ENCODE results near the gene TMA7. TPM values are rescaled to one million over a fixed set of nuclear protein-coding genes. Genes with fewer than 3 reads are reported as not detected.

TMA7 gene
- total and polyA plus RNA-seq, 2 donors (not counting 3 experiments of a cell fraction or from before 2014, with no cell fraction given), result 137 to 306 TPM

GRCh38 chr3:48420561-48420960 is 19.5 kb upstream of the TMA7 start:
- Histone ChIP-seq H3K4me3 (replicated peaks in 1 of 3; ENCODE audit: insufficient read depth in 1 of 3, low read depth in 1 of 3, low read length in 3 of 3) (no peak overlapping the region), H3K9me1 (replicated peaks; ENCODE audit: control insufficient read depth, extremely low read depth, insufficient read depth, low read length) (no peaks in the 10 kb centered on the region), H3K9me3 (replicated peaks; ENCODE audit: control insufficient read depth, insufficient read depth, low read length) (no peaks in the 10 kb centered on the region), H3K4me1 (ENCODE audit: control insufficient read depth, extremely low read depth, insufficient read depth, low read length) (no peaks in the 10 kb centered on the region), H3K9ac (replicated peaks; ENCODE audit: extremely low read depth, insufficient read depth, low read length) (no peak overlapping the region), H3K4me2 (ENCODE audit: insufficient read depth, low read length) (no peak overlapping the region), H3K79me2 (ENCODE audit: control insufficient read depth, insufficient read depth, low read length) (no peaks in the 10 kb centered on the region), H3K27ac (ENCODE audit: insufficient read depth, low read depth, low read length) (no peak overlapping the region), H2AFZ (ENCODE audit: low read depth, low read length) (no peak overlapping the region), H4K20me1 (replicated peaks; ENCODE audit: control insufficient read depth, extremely low read depth, insufficient read depth, low read length) (no peaks in the 10 kb centered on the region), H3K27me3 (ENCODE audit: control insufficient read depth in 2 of 2, insufficient read depth in 2 of 2, low read length in 2 of 2) (no peaks in the 10 kb centered on the region), H3K36me3 (ENCODE audit: control insufficient read depth in 2 of 2, extremely low read depth in 1 of 2, insufficient read depth in 2 of 2, low read length in 2 of 2) (peaks cover 0 to 10% of the 10 kb centered on the region in 2 experiments)
- ChIA-PET POLR2A (interaction anchor here (1.4 kb wide), 1 partner anchor 8 kb away, joined by 3 read pairs; no protein-coding TSS in a partner anchor), CTCF (interaction anchor here (0.5 to 3.8 kb wide), 2 partner anchors 15 to 147 kb away, joined by 3 to 41 read pairs; no protein-coding TSS in a partner anchor)
- DNase-seq (ENCODE audit: low read depth, low spot score) (no peak), FAIRE-seq (no peak)
- no peak for TF ChIP-seq MYC (IDR thresholded peaks at IDR 0.05; ENCODE audit: low read depth, low read length)
- TF ChIP-seq EZH2 (IDR thresholded peaks at IDR 0.05; ENCODE audit: borderline replicate concordance, low read depth, low read length, severe bottlenecking), result no peak
- no peak for TF ChIP-seq POLR2A (IDR thresholded peaks at IDR 0.05; ENCODE audit: low read depth, low read length)
- no peak for TF ChIP-seq GATA2 (IDR thresholded peaks at IDR 0.05; ENCODE audit: insufficient read depth, insufficient read length, low read depth, low read length)
- TF ChIP-seq JUN (IDR thresholded peaks at IDR 0.05; ENCODE audit: borderline replicate concordance, insufficient read depth, insufficient read length, low read depth), result no peak
- no peak for TF ChIP-seq FOS (IDR thresholded peaks at IDR 0.05; ENCODE audit: borderline replicate concordance, insufficient read depth, low read length)
- no peak for TF ChIP-seq MAX (IDR thresholded peaks at IDR 0.05; ENCODE audit: insufficient read depth, insufficient read length)
- no peak for TF ChIP-seq CTCF (IDR thresholded peaks at IDR 0.05; ENCODE audit: extremely low read depth in 1 of 2, insufficient read depth in 1 of 2, low read depth in 1 of 2, low read length in 2 of 2)
- no peak for TF ChIP-seq POLR2AphosphoS5 (IDR thresholded peaks at IDR 0.05; ENCODE audit: insufficient read depth, low read depth, low read length)
- dilution Hi-C loops (cut with MboI; ENCODE audit: extremely low pct_ligation_motif_present, low sequenced_read_pairs), result no loop called here
- intact Hi-C loops (cut with micrococcal nuclease), result no loop called here
- no TSS peak for BruUV-seq (replicated peaks)

All from endothelial cell of umbilical vein (primary cell).